NCI-H1048 (cell line): ENCODE data around the gene NEMF.
A peak's percentile ranks its signal among the peaks of the same experiment; 100 is the strongest.
"Not testable (repeated sequence)": the region's sequence is repeated elsewhere in the genome, so short reads cannot be mapped to it uniquely, and the experiment has no call there.

ENCODE experiments used
- DNase-seq: peaks from one replicate; lab custom pipeline; 2025; lab: John Stamatoyannopoulos, UW

NEMF gene

DNA sequence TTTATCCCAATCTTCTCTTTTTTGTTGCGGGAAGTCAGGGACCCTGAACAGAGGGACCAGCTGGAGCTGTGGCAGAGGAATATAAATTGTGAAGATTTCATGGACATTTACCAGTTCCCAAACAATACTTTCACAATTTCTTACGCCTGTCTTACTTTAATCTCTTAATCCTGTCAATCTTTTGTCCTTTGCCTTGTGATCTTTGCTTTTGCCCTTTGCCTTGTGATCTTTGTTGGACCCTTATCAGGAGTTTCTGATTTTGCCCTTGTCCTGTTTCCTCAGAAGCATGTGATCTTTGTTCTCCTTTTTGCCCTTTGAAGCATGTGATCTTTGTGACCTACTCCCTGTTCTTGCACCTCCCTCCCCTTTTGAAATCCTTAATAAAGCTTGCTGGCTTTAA is 36.5 kb downstream of the NEMF start:
- DNase-seq, result not testable (repeated sequence)

DNA sequence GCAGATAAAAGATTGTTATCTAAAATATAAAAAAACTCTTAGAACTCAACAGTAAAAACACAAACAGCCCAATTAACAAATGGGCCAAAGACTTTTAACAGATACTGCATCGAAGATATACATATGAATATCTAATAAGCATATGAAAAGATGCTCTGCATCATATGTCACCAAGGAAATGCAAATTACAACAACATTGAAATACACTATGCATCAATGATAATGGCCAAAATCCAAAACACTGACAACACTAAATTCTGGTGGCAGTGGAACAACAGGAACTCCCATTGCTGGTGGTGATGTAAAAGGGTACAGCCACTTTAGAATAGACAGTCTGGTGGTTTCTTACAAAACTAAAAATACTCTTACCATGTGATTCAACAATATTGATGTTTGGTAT is 43.8 kb downstream of the NEMF start:
- DNase-seq, result no peak

DNA sequence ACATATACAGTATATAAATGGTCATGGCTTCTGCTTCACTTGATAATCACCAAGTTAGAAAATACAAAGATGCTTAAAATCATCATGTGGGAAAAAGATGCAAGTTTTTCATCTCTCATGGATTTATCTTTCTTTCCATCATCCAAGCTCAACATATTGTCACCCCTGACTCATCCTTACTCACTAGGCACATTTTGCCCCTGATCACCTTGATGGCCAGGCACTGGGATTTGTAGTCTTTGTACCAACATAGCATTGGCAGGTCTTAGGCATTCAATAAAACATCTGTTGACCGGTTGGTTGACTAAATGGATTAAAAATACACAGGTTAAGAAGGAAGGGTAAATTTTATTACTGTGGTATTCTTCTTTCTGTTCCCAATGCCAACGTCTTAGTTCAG is 56.6 kb downstream of the NEMF start:
- DNase-seq, result no peak

DNA sequence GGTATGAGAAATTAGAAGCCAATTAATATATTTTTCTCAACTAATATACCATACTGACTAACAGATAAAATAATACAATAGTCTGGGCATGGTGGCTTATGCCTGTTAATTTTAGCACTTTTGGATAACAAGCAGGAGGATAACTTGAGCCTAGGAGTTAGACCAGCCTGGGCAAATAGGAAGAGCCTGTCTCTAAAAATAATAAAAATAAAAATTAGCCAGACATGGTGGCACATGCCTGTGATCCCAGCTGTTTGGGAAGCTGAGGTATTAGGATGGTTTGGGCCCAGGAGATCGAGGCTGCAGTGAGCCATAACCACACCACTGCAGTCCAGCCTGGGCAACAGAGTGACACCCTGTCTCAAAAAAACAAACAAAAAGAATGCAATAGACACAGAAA is 60.0 kb downstream of the NEMF start:
- no peak for DNase-seq

DNA sequence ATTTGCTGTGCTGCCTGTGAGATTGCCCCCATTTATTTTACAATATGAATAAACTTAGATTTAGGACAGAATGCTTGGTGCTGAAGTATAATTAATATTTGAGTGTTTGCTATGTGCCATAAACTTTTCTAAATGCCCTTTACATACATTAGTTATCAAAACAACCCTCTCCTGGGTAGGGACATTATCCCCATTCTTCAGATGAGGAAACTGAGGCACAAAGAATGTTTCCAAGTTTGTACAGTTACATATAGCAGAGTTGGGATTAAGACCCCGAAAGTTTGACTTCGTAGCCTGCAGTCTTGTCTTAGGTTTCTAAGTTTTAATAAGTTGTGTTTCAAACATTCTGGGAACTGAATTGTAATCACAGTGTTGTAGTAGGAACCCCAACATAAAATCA is 66.3 kb downstream of the NEMF start:
- DNase-seq, result no peak

DNA sequence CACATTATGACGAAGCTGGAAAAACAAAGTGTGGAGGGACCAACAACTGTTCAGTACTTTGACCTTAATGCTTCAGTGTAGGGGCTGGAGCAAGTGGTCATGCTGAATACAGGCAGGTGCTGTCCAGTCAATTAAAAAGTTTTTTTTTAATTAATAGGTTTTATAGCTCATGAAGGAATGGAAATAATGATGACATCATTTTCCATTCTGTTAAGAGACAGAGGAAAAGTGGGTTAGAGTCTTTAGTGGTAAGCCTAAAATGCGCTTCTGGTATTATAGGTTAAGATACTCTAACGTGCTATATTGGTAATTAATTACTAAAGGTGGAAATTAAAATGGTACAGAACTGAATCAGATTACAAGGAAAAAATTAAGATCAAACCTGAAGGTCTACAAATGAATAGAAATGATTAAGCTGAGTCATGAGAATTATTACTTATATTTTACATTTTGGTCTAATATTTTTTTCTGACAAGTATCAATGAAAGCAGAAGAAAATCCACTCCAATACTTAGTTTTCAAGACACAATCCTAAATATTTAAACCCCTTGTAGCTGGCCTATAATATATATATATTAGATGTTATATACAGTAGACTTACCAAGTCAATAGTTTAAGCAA is 69.1 kb downstream of the NEMF start:
- no peak for DNase-seq

DNA sequence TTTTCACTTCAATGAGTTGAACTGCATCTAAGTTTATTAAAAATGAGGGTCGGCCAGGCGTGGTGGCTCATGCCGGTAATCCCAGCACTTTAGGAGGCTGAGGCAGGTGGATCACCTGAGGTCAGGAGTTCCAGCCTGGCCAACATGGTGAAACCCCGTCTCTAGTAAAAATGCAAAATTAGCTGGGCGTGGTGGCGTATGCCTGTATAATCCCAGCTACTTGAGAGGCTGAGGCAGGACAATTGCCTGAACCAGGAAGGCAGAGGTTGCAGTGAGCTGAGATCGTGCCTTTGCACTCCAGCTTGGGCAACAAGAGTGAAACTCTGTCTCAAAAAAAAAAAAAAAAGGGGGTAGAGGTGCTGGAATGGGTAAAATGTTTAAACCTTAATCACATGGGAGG is 71.5 kb downstream of the NEMF start:
- not testable (repeated sequence) for DNase-seq

DNA sequence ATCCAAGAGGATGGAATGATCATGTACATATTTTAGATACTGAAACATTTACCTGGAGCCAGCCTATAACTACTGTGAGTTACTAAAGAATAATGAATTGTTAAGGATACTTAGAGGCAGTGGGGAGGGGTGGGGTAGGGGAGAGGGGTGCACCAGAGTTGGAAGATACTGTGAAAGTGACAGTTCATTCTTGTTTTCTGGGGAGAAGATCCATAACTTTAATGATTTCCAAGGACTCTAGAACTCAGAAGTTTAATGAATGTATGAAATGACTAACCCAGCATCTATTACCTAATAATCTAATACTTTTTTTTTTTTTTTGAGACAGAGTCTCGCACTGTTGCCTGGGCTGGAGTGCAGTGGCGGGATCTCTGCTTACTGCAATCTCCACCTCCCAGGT is 74.2 kb downstream of the NEMF start:
- DNase-seq, result no peak

DNA sequence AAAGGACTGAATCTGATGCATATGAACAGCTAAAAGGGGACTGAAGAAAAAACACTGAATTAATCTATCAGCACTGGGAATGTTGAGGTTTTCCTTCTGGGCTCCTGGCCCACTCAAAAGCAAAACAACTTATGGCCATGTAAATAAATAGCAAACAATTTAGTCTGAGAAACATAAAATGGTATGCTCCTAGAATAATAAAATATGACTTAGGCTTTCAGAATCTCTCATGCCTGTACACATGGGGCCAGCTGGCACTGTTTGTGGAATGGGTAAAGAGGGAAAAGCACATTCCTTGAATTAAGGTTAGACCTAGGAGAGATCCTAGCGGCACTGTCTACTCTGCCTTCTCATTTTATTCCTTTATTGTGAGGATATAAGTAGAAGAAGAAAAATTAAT is 78.5 kb downstream of the NEMF start:
- no peak for DNase-seq

DNA sequence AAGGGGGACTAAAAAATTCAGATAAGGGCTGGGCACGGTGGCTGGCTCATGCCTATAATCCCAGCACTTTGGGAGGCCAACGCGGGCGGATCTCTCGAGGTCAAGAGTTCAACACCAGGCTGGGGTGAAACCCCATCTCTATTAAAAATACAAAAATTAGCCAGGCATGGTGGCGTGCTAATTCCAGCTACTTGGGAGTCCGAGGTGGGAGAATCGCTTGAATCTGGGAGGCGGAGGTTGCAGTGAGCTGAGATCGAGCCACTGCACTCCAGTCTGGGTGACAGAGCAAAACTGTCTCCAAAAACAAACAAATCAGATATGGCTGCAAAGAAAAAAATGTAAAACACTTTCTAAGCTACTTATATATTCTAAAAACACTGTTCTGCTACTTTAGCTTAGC is 80.9 kb downstream of the NEMF start:
- DNase-seq, result not testable (repeated sequence)

DNA sequence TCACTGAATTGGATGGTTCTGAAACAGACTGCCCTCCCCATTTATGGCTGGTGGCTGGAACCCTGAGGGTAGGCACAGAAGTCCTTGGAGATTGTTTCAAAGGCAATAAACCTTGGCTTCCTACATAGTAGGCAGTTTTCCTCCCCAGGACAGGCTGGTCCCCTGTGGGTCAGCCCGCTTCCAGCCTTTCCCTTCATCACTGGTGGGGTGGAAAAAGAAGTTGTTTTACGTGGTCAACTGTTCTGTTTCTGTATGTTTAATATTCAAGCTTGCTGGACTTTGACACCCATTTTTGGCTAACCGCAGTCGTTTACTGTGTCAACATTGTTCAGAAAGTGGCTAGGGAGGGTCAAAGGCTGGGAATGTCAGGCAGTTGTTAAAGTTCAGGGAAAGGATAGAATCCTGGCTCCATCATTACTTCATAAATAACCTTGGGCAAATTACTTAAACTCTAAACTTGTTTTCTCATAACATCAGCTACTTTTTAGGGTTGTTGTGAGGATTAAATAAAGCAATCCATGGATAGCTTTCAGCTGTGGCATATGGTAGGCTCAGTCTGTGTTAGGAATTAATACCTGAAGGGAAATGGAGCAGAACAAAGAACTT is 82.3 kb downstream of the NEMF start:
- no peak for DNase-seq

DNA sequence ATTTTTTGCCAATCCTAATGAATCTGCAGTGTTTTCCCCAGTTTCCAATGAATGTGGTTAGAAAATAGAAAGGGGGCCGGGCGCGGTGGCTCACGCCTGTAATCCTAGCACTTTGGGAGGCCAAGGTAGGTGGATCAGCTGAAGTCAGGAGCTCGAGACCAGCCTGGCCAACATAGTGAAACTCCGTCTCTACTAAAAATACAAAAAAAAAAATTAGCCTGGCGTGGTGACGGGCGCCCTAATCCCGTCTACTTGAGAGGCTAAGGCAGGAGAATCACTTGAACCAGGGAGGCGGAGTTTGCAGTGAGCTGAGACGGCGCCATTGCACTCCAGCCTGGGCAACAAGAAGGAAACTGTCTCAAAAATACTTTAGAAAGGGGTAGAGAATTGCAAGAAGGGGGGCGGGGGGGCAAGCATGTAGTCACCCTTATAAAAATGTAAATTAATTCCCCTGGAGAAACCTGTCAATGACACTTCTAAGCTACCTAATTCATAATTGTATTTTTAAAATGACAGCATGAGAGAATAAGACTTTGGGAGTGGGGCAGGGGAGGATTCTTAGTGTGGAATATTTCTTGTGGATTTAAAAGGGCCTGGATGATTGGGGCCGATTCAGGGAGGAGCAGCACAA is 82.9 kb downstream of the NEMF start:
- no peak for DNase-seq

DNA sequence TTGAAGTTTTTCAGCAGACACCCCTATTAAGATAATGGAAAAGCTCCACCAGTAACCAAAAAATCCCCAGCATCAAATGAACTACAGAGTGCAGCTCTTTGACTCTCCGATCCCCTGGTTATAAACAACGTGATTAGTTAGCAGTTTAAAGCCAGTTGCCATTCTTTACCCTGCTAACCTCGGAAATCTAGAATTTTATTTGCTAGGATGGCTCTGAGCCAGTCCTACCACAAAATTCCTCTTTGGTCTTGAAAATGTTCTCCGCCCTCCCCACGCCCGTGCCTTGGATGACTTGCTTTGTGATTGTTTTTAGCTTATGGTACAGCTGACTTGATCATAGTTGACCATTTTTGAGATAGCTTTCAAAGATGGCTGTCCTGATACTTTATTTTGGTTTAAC is 83.4 kb downstream of the NEMF start:
- no peak for DNase-seq

DNA sequence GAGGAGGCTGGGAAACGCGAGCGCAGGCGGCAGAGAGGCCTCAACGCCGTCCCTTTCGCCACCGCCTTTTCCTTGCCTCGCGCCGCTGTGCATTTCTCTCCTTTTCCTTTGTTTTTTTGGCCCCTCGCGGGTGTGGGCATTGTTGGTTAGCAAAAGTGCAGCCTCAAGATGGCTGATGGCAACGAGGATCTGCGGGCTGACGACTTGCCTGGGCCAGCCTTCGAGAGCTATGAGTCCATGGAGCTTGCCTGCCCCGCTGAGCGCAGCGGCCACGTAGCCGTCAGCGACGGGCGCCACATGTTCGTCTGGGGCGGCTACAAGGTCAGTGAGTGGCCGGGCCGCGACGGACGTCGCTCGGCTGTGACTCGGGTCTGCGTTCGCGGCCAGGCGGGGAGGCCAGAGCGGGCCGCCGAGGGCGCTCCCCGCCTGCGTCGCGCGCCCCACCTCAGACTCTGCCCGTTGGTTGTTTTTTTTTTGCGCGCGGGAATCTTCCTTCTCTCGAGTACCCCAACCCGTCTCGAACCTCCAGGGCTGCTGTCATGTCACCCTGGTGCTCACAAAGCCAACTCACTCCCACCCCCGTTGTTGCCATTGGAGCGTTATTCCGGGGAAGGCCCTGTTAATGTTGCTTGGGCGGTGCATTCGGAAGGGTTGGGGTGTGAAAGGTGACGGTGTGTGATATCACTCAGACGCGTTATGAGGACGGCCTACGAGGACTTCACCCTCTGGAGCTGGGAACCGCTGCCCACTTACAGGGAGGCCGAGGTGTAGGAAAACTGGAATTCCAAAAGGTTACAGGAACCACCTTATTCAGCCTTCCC is 84.1 kb downstream of the NEMF start:
- DNase-seq, result no peak

DNA sequence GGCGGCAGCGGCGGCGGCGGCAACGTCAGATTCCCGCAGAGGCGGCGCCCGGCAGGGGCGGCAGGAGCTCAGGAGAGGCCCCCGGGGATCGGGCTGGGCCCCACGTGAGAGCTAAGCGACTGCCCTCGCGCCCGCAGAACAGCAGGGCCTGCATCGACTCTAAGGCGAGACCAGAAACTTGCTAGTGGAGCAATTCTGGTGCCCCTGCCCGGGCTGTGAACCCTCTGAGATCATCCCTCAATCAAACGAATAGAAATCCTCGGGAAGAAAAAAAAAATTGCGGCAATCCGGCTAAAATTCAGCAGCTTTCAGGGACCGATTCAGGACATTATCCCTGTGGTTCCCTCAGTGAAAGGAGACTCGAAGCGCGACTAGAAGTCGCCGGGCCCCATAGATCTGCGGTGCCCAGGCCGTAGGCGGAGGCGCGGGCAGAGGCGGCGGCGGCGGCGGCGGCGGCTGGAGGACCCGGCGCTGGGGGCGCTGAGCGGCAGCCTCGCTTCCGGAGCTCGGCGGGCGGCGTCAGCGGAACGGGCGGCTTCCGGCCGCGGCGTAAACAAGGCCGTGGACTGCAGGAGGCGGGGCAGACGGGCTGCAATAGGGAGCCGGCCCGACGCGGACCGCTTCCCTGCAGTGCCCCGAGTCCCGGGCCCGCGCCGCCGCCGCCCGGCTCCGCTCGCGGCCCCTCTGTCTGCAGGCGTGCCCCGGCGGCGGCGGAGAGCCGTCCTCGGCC is 84.9 kb downstream of the NEMF start, which contains the start of gene KLHDC2:
TSS of gene KLHDC2 (plus strand) at position 583 of the 730 bp plus-strand sequence. CDS start 316 bp downstream, outside the sequence.
- DNase-seq, result peak; percentile 62

DNA sequence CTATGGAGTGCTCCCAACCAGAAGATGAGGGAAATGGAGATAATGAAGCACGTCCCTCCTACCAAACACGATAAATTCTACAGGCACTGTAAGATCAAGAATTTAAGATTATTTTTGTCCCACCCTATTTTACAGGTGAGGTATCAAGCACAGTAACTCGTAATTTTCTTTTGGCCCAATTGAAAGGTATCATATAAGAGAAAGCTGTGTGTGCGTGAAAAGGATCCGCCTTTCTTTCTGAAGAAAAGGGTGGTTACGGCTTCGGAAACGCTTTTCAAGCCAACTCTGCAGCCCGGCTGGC is 85.4 kb downstream of the NEMF start:
- DNase-seq, result no peak

DNA sequence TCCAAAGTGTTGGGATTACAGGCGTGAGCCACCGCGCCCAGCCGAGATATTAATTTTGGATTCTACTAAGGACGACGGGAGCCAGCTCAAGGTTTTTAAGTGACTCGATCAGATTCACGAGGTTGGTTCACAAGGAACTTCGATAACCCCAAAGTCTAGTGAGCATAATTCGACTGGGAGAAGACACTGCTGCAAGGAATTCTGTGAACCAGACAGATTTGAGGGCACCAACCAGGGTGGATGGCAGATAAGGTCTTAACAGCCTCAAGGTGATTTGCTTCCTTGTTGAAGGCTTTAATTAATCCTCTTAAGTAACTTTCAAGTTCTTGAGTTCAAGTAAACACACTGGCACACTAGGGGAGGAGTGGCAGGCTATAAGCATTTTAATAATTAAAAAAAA is 85.7 kb downstream of the NEMF start:
- no peak for DNase-seq

DNA sequence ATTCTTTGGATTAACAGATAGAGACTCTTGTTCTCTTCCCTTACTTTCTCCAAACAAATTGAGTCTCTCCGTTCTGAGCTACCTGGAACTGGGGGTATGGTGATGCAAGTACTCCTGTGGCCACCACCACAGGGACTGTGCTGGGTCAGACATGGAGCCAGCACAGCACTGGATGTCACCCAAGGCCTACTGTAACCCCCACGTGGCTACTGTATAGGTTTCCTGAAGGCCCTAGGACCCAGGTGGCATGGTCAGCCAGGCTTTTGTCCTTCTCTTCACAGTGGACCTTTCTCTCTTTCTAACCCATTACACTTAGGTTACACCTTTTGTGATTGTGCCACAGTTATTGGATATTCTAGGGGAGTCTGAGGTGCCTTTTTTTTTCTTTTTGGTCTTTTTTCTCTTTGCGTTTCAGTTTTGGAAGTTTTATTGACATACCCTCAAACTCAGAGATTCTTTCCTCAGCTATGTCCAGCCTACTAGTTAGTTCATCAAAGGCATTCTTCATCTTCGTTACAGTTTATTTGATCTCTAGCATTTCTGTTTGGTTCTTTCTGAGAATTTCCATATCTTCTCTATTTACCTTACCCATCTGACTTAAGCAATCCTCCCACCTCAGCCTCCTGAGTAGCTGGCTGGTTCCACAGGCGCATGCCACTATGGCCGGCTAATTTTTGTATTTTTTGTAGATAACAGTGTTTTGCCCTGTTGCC is 90.6 kb downstream of the NEMF start:
- DNase-seq, result no peak

DNA sequence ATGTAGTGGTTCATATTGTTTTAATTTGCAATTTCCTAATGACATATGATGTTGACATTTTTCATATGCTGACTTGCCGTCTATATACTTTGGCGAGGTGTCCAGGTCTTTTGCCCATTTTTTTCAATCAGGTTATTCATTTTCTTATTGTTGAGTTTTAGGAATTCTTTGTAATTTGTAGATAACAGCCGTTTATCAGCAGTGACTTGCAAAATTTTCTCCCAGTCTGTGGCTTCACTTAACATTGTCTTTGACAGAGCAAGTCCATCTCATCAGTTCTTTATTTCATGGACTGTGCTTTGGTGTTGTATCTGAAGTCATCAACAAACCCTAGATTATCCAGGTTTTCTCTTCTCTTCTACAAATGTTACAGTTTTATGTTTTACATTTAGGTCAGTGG is 97.2 kb downstream of the NEMF start:
- DNase-seq, result no peak

DNA sequence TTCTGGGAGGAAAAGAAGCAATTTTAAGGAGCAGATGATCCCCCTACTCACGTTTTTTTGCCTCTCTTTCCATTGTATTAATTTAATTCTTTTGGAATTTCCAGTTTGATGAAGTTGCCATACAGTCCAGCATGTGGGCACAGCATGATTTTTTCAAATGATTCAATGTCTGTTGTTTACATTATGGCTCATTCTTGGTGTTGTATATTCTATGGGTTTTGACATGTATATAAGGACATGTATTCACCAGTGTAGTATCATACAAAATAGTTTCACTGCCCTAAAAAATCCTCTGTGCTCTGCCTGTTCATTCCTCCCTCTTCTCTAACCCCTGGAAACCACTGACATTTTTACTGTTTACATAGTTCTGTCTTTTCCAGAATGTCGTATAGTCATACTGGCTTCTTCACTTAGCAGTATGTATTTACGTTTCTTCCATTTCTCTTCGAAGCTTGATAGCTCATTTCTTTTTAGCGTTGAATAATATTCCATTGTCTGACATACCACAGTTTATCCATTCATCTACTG is 98.0 kb downstream of the NEMF start:
- no peak for DNase-seq

DNA sequence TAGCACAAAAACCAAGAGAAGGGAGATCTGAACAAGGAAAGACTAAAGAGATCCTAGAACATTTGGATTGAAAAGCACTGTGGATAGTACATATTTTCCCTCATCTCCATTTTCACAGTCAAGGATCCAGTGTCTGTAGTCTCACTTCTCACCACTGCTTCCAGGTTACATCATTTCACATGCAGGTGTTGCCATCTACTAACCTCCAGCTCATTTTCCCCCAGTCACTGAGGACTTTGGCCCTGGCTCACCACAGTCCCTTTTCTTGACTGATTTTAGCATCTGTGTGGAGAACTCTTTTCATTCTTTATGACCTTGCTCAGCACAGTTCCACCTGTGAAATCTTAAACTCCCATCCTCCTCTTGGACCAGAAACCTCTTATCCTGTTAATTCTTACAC is 106.1 kb downstream of the NEMF start:
- DNase-seq, result not testable (repeated sequence)
